SK-N-SH (cell line): ENCODE data around the gene SLC35F6. TPM values are rescaled to one million over a fixed set of nuclear protein-coding genes. Genes with fewer than 3 reads are reported as not detected.
"Not testable (repeated sequence)": the region's sequence is repeated elsewhere in the genome, so short reads cannot be mapped to it uniquely, and the experiment has no call there.

Source experiments
- CTCF ChIA-PET: fragments of 300-600, 350-600 bp; formaldehyde crosslinking; extraction: SDS; loops from one replicate; lab custom pipeline; 2021; lab: Yijun Ruan, JAX
- POLR2A ChIA-PET: fragments of 350-600 bp; sonication (Branson Sonifier 250); formaldehyde crosslinking; extraction: SDS; loops from one replicate; lab custom pipeline; 2020; ENCODE audit warnings: antibody characterized with exemption, inconsistent platforms; lab: Yijun Ruan, JAX
- DNase-seq: peaks from one replicate; pipeline ENCODE4 v3.0.0; 2012
- H2AFZ ChIP-seq: fragments of 200-600 bp; sonication (generic); 2 replicates; pipeline ENCODE4 v1.8.1; 2016; ENCODE audit warnings: antibody characterized with exemption, mild to moderate bottlenecking, low read depth
- H3F3A ChIP-seq: fragments of 200-600 bp; sonication (generic); replicated peaks from 2 replicates; pipeline ENCODE3; 2016; ENCODE audit warnings: antibody characterized with exemption, mild to moderate bottlenecking; ENCODE audit not compliant: insufficient read depth
- H3K27ac ChIP-seq, 2 experiments: fragments of 200-500 bp in 1 of 2; fragments of 200-600 bp in 1 of 2; sonication (Bioruptor generic) in 1 of 2; sonication (generic), shearing (Covaris generic) in 1 of 2; 2 replicates each; pipeline versions ENCODE4 v1.5.1 to v1.6.1; 2014 to 2016; ENCODE audit warnings: low read depth in 2 of 2, inconsistent platforms in 1 of 2, low read length in 1 of 2, mild to moderate bottlenecking in 1 of 2, mixed read lengths in 1 of 2
- H3K27me3 ChIP-seq: fragments of 200-600 bp; sonication (generic), shearing (Covaris generic); 2 replicates; pipeline ENCODE4 v1.6.1; 2016; ENCODE audit warnings: mixed run types; ENCODE audit not compliant: insufficient read depth
- H3K36me3 ChIP-seq, 2 experiments: fragments of 200-500 bp in 1 of 2; fragments of 200-600 bp in 1 of 2; sonication (Bioruptor generic) in 1 of 2; sonication (generic) in 1 of 2; replicated peaks in 1 of 2; 2 replicates each; pipeline versions ENCODE3 to v1.5.1; 2014 to 2016; ENCODE audit warnings: low read length in 1 of 2, mild to moderate bottlenecking in 1 of 2; ENCODE audit not compliant: insufficient read depth in 2 of 2, control insufficient read depth in 1 of 2
- H3K4me1 ChIP-seq, 2 experiments: fragments of 200-500 bp in 1 of 2; fragments of 200-600 bp in 1 of 2; sonication (Bioruptor generic) in 1 of 2; sonication (generic), shearing (Covaris generic) in 1 of 2; 2 replicates each; pipeline versions ENCODE4 v1.5.1 to v1.6.1; 2014 to 2016; ENCODE audit warnings: low read depth in 1 of 2, low read length in 1 of 2, mixed run types in 1 of 2; ENCODE audit not compliant: insufficient read depth in 2 of 2, control insufficient read depth in 1 of 2
- H3K4me2 ChIP-seq: fragments of 200-600 bp; sonication (generic), shearing (Covaris generic); 2 replicates; pipeline ENCODE4 v1.6.1; 2017; ENCODE audit warnings: mixed run types
- H3K4me3 ChIP-seq, 2 experiments: fragments of 200-500 bp in 1 of 2; fragments of 200-600 bp in 1 of 2; sonication (Bioruptor generic) in 1 of 2; sonication (generic), shearing (Covaris generic) in 1 of 2; 2 replicates each; pipeline versions ENCODE4 v1.5.1 to v1.8.1; 2014 to 2016; ENCODE audit warnings: low read depth in 2 of 2, inconsistent platforms in 1 of 2, low read length in 1 of 2, mild to moderate bottlenecking in 1 of 2, mixed read lengths in 1 of 2, moderate library complexity in 1 of 2
- H3K79me2 ChIP-seq: fragments of 200-600 bp; sonication (generic); 2 replicates; pipeline ENCODE4 v1.8.1; 2017; ENCODE audit warnings: mild to moderate bottlenecking; ENCODE audit not compliant: insufficient read depth
- H3K9ac ChIP-seq: fragments of 200-600 bp; sonication (generic); 2 replicates; pipeline ENCODE4 v1.6.1; 2017; ENCODE audit warnings: mixed run types
- H3K9me2 ChIP-seq: fragments of 200-600 bp; sonication (generic); 2 replicates; pipeline ENCODE4 v1.6.1; 2017; ENCODE audit warnings: mixed run types
- H3K9me3 ChIP-seq: fragments of 200-600 bp; sonication (generic); 2 replicates; pipeline ENCODE4 v1.6.1; 2017; ENCODE audit warnings: mixed run types, mild to moderate bottlenecking, moderate library complexity
- H4K20me1 ChIP-seq: fragments of 200-600 bp; sonication (generic); 2 replicates; pipeline ENCODE4 v1.6.1; 2017; ENCODE audit warnings: mild to moderate bottlenecking, mixed run types; ENCODE audit not compliant: insufficient read depth
- CHD2 ChIP-seq: fragments of 150-350 bp; IDR thresholded peaks from 2 replicates; pipeline ENCODE4 v1.6.1; 2018; ENCODE audit warnings: low read length; ENCODE audit not compliant: partially characterized antibody
- EP300 ChIP-seq, 2 experiments: IDR thresholded peaks; 2 replicates each; pipeline versions ENCODE4 v1.4.0 to v1.6.1; 2012; ENCODE audit warnings: borderline replicate concordance in 1 of 2, low read depth in 1 of 2, low read length in 1 of 2
- FOSL2 ChIP-seq: IDR thresholded peaks from 2 replicates; pipeline ENCODE4 v1.4.0; 2012; ENCODE audit warnings: low read depth, mild to moderate bottlenecking, moderate library complexity, borderline replicate concordance
- FOXM1 ChIP-seq: IDR thresholded peaks from 2 replicates; pipeline ENCODE4 v1.4.0; 2012; ENCODE audit warnings: low read depth, mild to moderate bottlenecking
- MXI1 ChIP-seq: IDR thresholded peaks from 2 replicates; pipeline ENCODE4 v1.6.1; 2012; ENCODE audit warnings: mild to moderate bottlenecking, low read depth, low read length, improper control_type of control experiment
- NFIC ChIP-seq: IDR thresholded peaks from 2 replicates; pipeline ENCODE4 v1.4.0; 2012; ENCODE audit warnings: borderline replicate concordance
- RAD21 ChIP-seq: IDR thresholded peaks from 2 replicates; pipeline ENCODE4 v1.6.1; 2012; ENCODE audit warnings: mild to moderate bottlenecking, low read length
- RCOR1 ChIP-seq: fragments of 150-350 bp; IDR thresholded peaks from 2 replicates; pipeline ENCODE4 v1.6.1; 2017; ENCODE audit warnings: antibody characterized with exemption, low read length
- RFX5 ChIP-seq: IDR thresholded peaks from 2 replicates; pipeline ENCODE4 v1.6.1; 2012; ENCODE audit warnings: mild to moderate bottlenecking, improper control_type of control experiment, low read length
- TCF12 ChIP-seq: IDR thresholded peaks from 2 replicates; pipeline ENCODE4 v1.4.0; 2012
- YY1 ChIP-seq: IDR thresholded peaks from 2 replicates; pipeline ENCODE4 v1.4.0; 2012; ENCODE audit warnings: low read depth, mild to moderate bottlenecking
- WGBS: methylation state at CpG from one replicate; pipeline ENCODE4 v1.1.6; 2017; ENCODE audit warnings: low lambda C conversion rate; 5-methylcytosine and 5-hydroxymethylcytosine counted together
- polyA plus RNA-seq, 3 experiments: library from polyadenylated mRNA; depleted of rRNA; stranded (reverse); fragments of >200 nt; gene quantifications; 2 replicates each; pipeline ENCODE4 v1.2.3, GENCODE V29; 2012
- TF ChIP-seq, protein P1 (sequence below): IDR thresholded peaks from 2 replicates; pipeline ENCODE4; 2012
- TF ChIP-seq, protein P2 (sequence below): IDR thresholded peaks from 2 replicates; pipeline ENCODE4 v1.4.0; 2012; ENCODE audit warnings: low read depth
- TF ChIP-seq, protein P3 (sequence below): IDR thresholded peaks from 2 replicates; pipeline ENCODE4 v1.4.0; 2012; ENCODE audit warnings: low read depth, borderline replicate concordance
- TF ChIP-seq, protein P4 (sequence below): fragments of 200-600 bp; sonication (generic); IDR thresholded peaks from 2 replicates; pipeline ENCODE4 v1.6.1; 2017; ENCODE audit warnings: antibody characterized with exemption, mild to moderate bottlenecking, moderate library complexity
- TF ChIP-seq, protein P5 (sequence below): IDR thresholded peaks from 2 replicates; pipeline ENCODE4 v1.4.0; 2012; ENCODE audit warnings: low read depth, borderline replicate concordance

SLC35F6 gene
- polyA plus RNA-seq, 1 of the 3 experiments (the other 2 are of a cell fraction), result 16.0 TPM

DNA sequence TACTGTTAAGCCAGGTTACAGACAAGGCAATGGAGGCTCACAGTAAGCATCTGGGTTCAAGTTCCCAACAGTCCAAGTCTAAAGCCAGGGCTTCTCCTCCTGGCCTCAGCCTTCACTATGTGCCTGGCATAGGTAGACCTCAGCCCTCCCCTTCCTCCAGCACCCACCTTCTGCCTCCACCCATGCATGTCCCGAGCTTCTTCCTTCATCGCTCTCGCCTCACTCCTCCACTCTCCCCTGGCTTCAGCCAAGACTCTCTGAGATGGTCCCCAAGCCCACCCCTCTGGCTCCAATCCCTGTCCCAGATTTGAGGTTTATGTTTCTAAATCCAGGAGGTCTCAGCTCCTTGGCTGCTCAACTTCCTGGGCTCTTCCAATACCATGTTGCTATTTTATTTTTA, 48.6 kb downstream of the SLC35F6 start:
- POLR2A ChIA-PET, result no interaction called here
- no peaks in the 10 kb centered on the region for H4K20me1 ChIP-seq
- peaks cover 3% of the 10 kb centered on the region for H3F3A ChIP-seq
- no peak overlapping the region for H3K9ac ChIP-seq
- 69% methylated on average over 3 of the region's 3 CpGs for WGBS
- peaks cover 0 to 5% of the 10 kb centered on the region in 2 experiments; a peak in 2 of 4 replicates for H3K4me1 ChIP-seq
- no peaks in the 10 kb centered on the region for H3K9me2 ChIP-seq
- CTCF ChIA-PET, result interaction anchor here (1.0 to 4.2 kb wide), 5 partner anchors 13 to 358 kb away, joined by 4 to 23 read pairs (median 5); no protein-coding TSS in a partner anchor
- no peaks in the 10 kb centered on the region for H3K27me3 ChIP-seq
- no peak overlapping the region for H3K27ac ChIP-seq
- no peak overlapping the region for H2AFZ ChIP-seq
- no peaks in the 10 kb centered on the region for H3K79me2 ChIP-seq
- no peaks in the 10 kb centered on the region for H3K9me3 ChIP-seq
- DNase-seq, result no peak
- no peak overlapping the region for H3K4me2 ChIP-seq
- no peak overlapping the region for H3K4me3 ChIP-seq
- TF ChIP-seq YY1 (no peak), FOXM1 (no peak), MXI1 (no peak), TCF12 (no peak)
- TF ChIP-seq, protein P1, sequence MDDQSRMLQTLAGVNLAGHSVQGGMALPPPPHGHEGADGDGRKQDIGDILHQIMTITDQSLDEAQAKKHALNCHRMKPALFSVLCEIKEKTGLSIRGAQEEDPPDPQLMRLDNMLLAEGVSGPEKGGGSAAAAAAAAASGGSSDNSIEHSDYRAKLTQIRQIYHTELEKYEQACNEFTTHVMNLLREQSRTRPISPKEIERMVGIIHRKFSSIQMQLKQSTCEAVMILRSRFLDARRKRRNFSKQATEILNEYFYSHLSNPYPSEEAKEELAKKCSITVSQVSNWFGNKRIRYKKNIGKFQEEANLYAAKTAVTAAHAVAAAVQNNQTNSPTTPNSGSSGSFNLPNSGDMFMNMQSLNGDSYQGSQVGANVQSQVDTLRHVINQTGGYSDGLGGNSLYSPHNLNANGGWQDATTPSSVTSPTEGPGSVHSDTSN, result no peak
- TF ChIP-seq, protein P2, sequence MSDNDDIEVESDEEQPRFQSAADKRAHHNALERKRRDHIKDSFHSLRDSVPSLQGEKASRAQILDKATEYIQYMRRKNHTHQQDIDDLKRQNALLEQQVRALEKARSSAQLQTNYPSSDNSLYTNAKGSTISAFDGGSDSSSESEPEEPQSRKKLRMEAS, result no peak
- no peaks in the 10 kb centered on the region for H3K36me3 ChIP-seq

DNA sequence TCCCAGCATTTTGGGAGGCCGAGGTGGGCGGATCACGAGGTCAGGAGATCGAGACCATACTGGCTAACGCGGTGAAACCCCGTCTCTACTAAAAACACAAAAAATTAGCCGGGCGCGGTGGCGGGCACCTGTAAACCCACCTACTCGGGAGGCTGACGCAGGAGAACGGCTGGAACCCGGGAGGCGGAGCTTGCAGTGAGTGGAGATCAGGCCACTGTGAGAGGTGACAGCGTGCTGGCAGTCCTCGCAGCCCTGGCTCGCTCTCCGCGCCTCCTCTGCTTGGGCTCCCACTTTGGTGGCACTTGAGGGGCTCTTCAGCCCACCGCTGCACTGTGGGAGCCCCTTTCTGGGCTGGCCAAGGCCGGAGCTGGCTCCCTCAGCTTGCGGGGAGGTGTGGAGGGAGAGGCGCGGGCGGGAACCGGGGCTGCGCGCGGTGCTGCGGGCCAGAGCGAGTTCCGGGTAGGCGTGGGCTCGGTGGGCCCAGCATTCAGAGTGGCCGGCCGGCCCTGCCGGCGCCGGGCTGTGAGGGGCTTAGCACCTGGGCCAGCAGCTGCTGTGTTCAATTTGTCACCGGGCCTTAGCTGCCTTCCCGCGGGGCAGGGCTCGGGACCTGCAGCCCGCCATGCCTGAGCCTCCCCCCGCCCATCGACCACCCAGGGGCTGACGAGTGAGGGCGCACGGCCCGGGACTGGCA, 50.1 kb downstream of the SLC35F6 start:
- H2AFZ ChIP-seq, H3K9ac ChIP-seq, DNase-seq, H3K36me3 ChIP-seq, H3K9me3 ChIP-seq, POLR2A ChIA-PET, H3K27ac ChIP-seq, H3K79me2 ChIP-seq, H3K9me2 ChIP-seq, H3K27me3 ChIP-seq, H4K20me1 ChIP-seq, H3F3A ChIP-seq, H3K4me3 ChIP-seq, H3K4me1 ChIP-seq, H3K4me2 ChIP-seq: not testable (repeated sequence)
- WGBS, result 85% methylated on average over 31 of the region's 52 CpGs
- CTCF ChIA-PET, result interaction anchor here (1.1 to 4.2 kb wide), 4 partner anchors 32 to 148 kb away, joined by 3 to 23 read pairs (median 6); no protein-coding TSS in a partner anchor

DNA sequence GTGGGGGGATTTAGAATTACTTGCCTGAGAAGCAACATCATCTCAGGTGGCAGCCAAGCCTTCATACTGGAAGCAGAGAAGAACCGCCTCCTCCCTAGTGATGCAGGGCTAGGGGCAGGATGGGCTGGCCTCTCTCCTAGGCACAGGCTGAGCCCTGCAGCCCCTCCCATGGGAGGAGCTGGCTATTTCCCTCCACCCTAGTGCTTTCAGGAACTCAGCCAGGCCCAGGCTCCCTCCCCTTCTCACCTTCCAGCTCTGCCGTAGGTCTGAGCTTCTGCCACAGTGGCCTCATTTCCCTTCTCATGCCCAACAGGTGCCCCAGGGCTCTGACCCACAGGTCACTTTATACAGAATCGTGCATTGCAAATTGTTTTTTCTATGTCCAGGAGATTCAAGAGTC, 52.8 kb downstream of the SLC35F6 start:
- Histone ChIP-seq H3K4me3 (no peak overlapping the region), H3K4me2 (no peak overlapping the region), H3F3A (no peaks in the 10 kb centered on the region), H3K79me2 (no peaks in the 10 kb centered on the region), H3K9ac (no peak overlapping the region), H4K20me1 (no peaks in the 10 kb centered on the region), H3K9me3 (no peaks in the 10 kb centered on the region), H3K9me2 (no peaks in the 10 kb centered on the region), H3K4me1 (no peaks in the 10 kb centered on the region; a peak in 1 of 4 replicates), H3K36me3 (no peaks in the 10 kb centered on the region), H2AFZ (no peak overlapping the region), H3K27ac (no peak overlapping the region), H3K27me3 (no peaks in the 10 kb centered on the region)
- TF ChIP-seq FOXM1 (no peak), RCOR1 (no peak), RAD21 (no peak), MXI1 (no peak), TCF12 (no peak), CHD2 (no peak), RFX5 (no peak), EP300 (IDR thresholded peaks at IDR 0.05; ENCODE audit: borderline replicate concordance in 1 of 2, low read depth in 1 of 2, low read length in 1 of 2) (no peak), FOSL2 (no peak), NFIC (no peak)
- TF ChIP-seq, protein P3, sequence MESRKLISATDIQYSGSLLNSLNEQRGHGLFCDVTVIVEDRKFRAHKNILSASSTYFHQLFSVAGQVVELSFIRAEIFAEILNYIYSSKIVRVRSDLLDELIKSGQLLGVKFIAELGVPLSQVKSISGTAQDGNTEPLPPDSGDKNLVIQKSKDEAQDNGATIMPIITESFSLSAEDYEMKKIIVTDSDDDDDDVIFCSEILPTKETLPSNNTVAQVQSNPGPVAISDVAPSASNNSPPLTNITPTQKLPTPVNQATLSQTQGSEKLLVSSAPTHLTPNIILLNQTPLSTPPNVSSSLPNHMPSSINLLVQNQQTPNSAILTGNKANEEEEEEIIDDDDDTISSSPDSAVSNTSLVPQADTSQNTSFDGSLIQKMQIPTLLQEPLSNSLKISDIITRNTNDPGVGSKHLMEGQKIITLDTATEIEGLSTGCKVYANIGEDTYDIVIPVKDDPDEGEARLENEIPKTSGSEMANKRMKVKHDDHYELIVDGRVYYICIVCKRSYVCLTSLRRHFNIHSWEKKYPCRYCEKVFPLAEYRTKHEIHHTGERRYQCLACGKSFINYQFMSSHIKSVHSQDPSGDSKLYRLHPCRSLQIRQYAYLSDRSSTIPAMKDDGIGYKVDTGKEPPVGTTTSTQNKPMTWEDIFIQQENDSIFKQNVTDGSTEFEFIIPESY, result no peak
- TF ChIP-seq, protein P4, sequence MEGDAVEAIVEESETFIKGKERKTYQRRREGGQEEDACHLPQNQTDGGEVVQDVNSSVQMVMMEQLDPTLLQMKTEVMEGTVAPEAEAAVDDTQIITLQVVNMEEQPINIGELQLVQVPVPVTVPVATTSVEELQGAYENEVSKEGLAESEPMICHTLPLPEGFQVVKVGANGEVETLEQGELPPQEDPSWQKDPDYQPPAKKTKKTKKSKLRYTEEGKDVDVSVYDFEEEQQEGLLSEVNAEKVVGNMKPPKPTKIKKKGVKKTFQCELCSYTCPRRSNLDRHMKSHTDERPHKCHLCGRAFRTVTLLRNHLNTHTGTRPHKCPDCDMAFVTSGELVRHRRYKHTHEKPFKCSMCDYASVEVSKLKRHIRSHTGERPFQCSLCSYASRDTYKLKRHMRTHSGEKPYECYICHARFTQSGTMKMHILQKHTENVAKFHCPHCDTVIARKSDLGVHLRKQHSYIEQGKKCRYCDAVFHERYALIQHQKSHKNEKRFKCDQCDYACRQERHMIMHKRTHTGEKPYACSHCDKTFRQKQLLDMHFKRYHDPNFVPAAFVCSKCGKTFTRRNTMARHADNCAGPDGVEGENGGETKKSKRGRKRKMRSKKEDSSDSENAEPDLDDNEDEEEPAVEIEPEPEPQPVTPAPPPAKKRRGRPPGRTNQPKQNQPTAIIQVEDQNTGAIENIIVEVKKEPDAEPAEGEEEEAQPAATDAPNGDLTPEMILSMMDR, result no peak
- TF ChIP-seq, protein P5, sequence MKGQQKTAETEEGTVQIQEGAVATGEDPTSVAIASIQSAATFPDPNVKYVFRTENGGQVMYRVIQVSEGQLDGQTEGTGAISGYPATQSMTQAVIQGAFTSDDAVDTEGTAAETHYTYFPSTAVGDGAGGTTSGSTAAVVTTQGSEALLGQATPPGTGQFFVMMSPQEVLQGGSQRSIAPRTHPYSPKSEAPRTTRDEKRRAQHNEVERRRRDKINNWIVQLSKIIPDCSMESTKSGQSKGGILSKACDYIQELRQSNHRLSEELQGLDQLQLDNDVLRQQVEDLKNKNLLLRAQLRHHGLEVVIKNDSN, result no peak
- peak; percentile 51 for DNase-seq
- CTCF ChIA-PET, result interaction anchor here (0.8 to 4.0 kb wide), 5 partner anchors 17 to 200 kb away, joined by 3 to 21 read pairs (median 5); no protein-coding TSS in a partner anchor
- 49% methylated on average over 3 of the region's 3 CpGs for WGBS
- POLR2A ChIA-PET, result no interaction called here
